ENCODE measurements around the gene TNS4. TPM values are rescaled to one million over a fixed set of nuclear protein-coding genes. Genes with fewer than 3 reads are reported as not detected.

TNS4 gene
- total RNA-seq, 1 experiment from 2014 or later = 0.14 TPM

GRCh38 chr17:40496634-40497420 lies 4.6 kb downstream of the TNS4 start:
- no peak for DNase-seq
- Histone ChIP-seq H3K27me3 (ENCODE audit: control insufficient read depth, insufficient read depth, low read length) (no peaks in the 10 kb centered on the region), H3K36me3 (replicated peaks; ENCODE audit: control insufficient read depth, insufficient read depth, low read length) (no peaks in the 10 kb centered on the region), H3K4me3 (ENCODE audit: insufficient read depth, low read depth, low read length) (no peak overlapping the region)

GRCh38 chr17:40496170-40496569 lies 5.3 kb downstream of the TNS4 start:
- Histone ChIP-seq H3K27me3 (ENCODE audit: control insufficient read depth, insufficient read depth, low read length) (no peaks in the 10 kb centered on the region), H3K36me3 (replicated peaks; ENCODE audit: control insufficient read depth, insufficient read depth, low read length) (no peaks in the 10 kb centered on the region), H3K4me3 (ENCODE audit: insufficient read depth, low read depth, low read length) (no peak overlapping the region)
- DNase-seq = no peak

- Histone ChIP-seq H3K4me3 (ENCODE audit: insufficient read depth, low read depth, low read length) (no peak overlapping the region), H3K36me3 (replicated peaks; ENCODE audit: control insufficient read depth, insufficient read depth, low read length) (no peaks in the 10 kb centered on the region), H3K27me3 (ENCODE audit: control insufficient read depth, insufficient read depth, low read length) (no peaks in the 10 kb centered on the region)
- DNase-seq = no peak
Measured at GRCh38 chr17:40495140-40495539, 6.3 kb downstream of the TNS4 start.

- DNase-seq = no peak
- Histone ChIP-seq H3K27me3 (ENCODE audit: control insufficient read depth, insufficient read depth, low read length) (no peaks in the 10 kb centered on the region), H3K36me3 (replicated peaks; ENCODE audit: control insufficient read depth, insufficient read depth, low read length) (no peaks in the 10 kb centered on the region), H3K4me3 (ENCODE audit: insufficient read depth, low read depth, low read length) (no peak overlapping the region)
Measured at GRCh38 chr17:40493697-40494096, 7.7 kb downstream of the TNS4 start.

- H3K4me3 ChIP-seq (ENCODE audit: insufficient read depth, low read depth, low read length) = no peak overlapping the region
- peak; percentile 75 for DNase-seq
- no peaks in the 10 kb centered on the region for H3K36me3 ChIP-seq (replicated peaks; ENCODE audit: control insufficient read depth, insufficient read depth, low read length)
- no peaks in the 10 kb centered on the region for H3K27me3 ChIP-seq (ENCODE audit: control insufficient read depth, insufficient read depth, low read length)
Measured at GRCh38 chr17:40491486-40491885, 9.9 kb downstream of the TNS4 start.

- no peak for DNase-seq
- Histone ChIP-seq H3K4me3 (ENCODE audit: insufficient read depth, low read depth, low read length) (no peak overlapping the region), H3K27me3 (ENCODE audit: control insufficient read depth, insufficient read depth, low read length) (no peaks in the 10 kb centered on the region), H3K36me3 (replicated peaks; ENCODE audit: control insufficient read depth, insufficient read depth, low read length) (no peaks in the 10 kb centered on the region)
Measured at GRCh38 chr17:40490982-40491381, 10.4 kb downstream of the TNS4 start.

- Histone ChIP-seq H3K27me3 (ENCODE audit: control insufficient read depth, insufficient read depth, low read length) (no peaks in the 10 kb centered on the region), H3K4me3 (ENCODE audit: insufficient read depth, low read depth, low read length) (no peak overlapping the region), H3K36me3 (replicated peaks; ENCODE audit: control insufficient read depth, insufficient read depth, low read length) (no peaks in the 10 kb centered on the region)
- DNase-seq = peak; percentile 87
Measured at GRCh38 chr17:40490289-40490853, 11.1 kb downstream of the TNS4 start.

- Histone ChIP-seq H3K36me3 (replicated peaks; ENCODE audit: control insufficient read depth, insufficient read depth, low read length) (no peaks in the 10 kb centered on the region), H3K27me3 (ENCODE audit: control insufficient read depth, insufficient read depth, low read length) (no peaks in the 10 kb centered on the region), H3K4me3 (ENCODE audit: insufficient read depth, low read depth, low read length) (no peak overlapping the region)
- DNase-seq = no peak
Measured at GRCh38 chr17:40487371-40488020, 13.9 kb downstream of the TNS4 start.

GRCh38 chr17:40486522-40487370 lies 14.7 kb downstream of the TNS4 start:
- Histone ChIP-seq H3K27me3 (ENCODE audit: control insufficient read depth, insufficient read depth, low read length) (no peaks in the 10 kb centered on the region), H3K36me3 (replicated peaks; ENCODE audit: control insufficient read depth, insufficient read depth, low read length) (no peaks in the 10 kb centered on the region), H3K4me3 (ENCODE audit: insufficient read depth, low read depth, low read length) (no peak overlapping the region)
- DNase-seq = no peak

- Histone ChIP-seq H3K36me3 (replicated peaks; ENCODE audit: control insufficient read depth, insufficient read depth, low read length) (no peaks in the 10 kb centered on the region), H3K27me3 (ENCODE audit: control insufficient read depth, insufficient read depth, low read length) (no peaks in the 10 kb centered on the region), H3K4me3 (ENCODE audit: insufficient read depth, low read depth, low read length) (no peak overlapping the region)
- no peak for DNase-seq
Measured at GRCh38 chr17:40485851-40486521, 15.4 kb downstream of the TNS4 start.

GRCh38 chr17:40484973-40485530 lies 16.4 kb downstream of the TNS4 start:
- H3K4me3 ChIP-seq (ENCODE audit: insufficient read depth, low read depth, low read length) = no peak overlapping the region
- H3K27me3 ChIP-seq (ENCODE audit: control insufficient read depth, insufficient read depth, low read length) = no peaks in the 10 kb centered on the region
- H3K36me3 ChIP-seq (replicated peaks; ENCODE audit: control insufficient read depth, insufficient read depth, low read length) = no peaks in the 10 kb centered on the region
- no peak for DNase-seq

GRCh38 chr17:40484285-40484972 lies 17.0 kb downstream of the TNS4 start:
- no peak for DNase-seq
- Histone ChIP-seq H3K36me3 (replicated peaks; ENCODE audit: control insufficient read depth, insufficient read depth, low read length) (no peaks in the 10 kb centered on the region), H3K27me3 (ENCODE audit: control insufficient read depth, insufficient read depth, low read length) (no peaks in the 10 kb centered on the region), H3K4me3 (ENCODE audit: insufficient read depth, low read depth, low read length) (no peak overlapping the region)

- Histone ChIP-seq H3K36me3 (replicated peaks; ENCODE audit: control insufficient read depth, insufficient read depth, low read length) (no peaks in the 10 kb centered on the region), H3K4me3 (ENCODE audit: insufficient read depth, low read depth, low read length) (no peak overlapping the region), H3K27me3 (ENCODE audit: control insufficient read depth, insufficient read depth, low read length) (no peaks in the 10 kb centered on the region)
- DNase-seq = no peak
Measured at GRCh38 chr17:40483679-40484078, 17.7 kb downstream of the TNS4 start.
